ENCODE data around the gene ADGRA3. TPM values are rescaled to one million over a fixed set of nuclear protein-coding genes. Genes with fewer than 3 reads are reported as not detected.
A peak's percentile ranks its signal among the peaks of the same experiment; 100 is the strongest.
"Not testable (repeated sequence)": the region's sequence is repeated elsewhere in the genome, so short reads cannot be mapped to it uniquely, and the experiment has no call there.

Gene ADGRA3
- total and polyA plus RNA-seq, 7 donors: 7.4 to 32.1 (median 19.0) TPM

DNA sequence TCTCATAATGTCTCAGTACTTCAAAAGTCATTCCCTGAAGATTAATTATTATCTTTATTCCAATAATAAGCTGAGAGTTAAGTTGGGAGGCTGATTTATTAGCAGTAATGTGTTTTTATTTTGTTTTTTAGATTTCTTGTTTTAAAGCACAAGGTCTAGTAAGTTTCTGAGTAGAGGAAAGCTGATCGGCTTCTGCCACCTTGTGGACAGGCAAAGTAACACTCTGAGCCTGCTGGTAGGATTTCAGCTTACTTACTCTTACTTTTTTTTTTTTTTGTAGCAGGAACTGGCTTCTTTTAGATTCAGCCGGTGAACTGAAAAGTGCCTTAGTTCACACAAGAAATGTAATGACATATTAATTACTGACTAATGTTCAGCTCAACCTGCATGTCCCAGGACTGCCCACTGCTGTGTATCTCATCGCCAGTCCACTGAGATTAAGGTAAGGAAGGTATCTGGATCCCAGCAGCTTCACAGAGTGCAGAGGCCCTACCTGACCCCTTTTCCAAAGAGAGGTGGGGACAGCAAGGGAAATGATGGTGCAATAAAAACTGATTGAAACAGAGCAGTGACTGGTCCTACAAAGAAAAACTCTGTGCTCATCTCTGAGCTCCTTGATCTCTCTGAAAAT, 126.5 kb downstream of the ADGRA3 start:
- TF ChIP-seq, protein P1, sequence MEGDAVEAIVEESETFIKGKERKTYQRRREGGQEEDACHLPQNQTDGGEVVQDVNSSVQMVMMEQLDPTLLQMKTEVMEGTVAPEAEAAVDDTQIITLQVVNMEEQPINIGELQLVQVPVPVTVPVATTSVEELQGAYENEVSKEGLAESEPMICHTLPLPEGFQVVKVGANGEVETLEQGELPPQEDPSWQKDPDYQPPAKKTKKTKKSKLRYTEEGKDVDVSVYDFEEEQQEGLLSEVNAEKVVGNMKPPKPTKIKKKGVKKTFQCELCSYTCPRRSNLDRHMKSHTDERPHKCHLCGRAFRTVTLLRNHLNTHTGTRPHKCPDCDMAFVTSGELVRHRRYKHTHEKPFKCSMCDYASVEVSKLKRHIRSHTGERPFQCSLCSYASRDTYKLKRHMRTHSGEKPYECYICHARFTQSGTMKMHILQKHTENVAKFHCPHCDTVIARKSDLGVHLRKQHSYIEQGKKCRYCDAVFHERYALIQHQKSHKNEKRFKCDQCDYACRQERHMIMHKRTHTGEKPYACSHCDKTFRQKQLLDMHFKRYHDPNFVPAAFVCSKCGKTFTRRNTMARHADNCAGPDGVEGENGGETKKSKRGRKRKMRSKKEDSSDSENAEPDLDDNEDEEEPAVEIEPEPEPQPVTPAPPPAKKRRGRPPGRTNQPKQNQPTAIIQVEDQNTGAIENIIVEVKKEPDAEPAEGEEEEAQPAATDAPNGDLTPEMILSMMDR (IDR thresholded peaks at IDR 0.05): peak; percentile 69
- 37 to 47% (median 39%) methylated on average over 3 of the region's 3 CpGs for WGBS, 3 donors
- intact Hi-C loops (cut with DNase I): loop anchor here in 1 of 2 donors (5.0 kb wide), 1 partner anchor 602 kb away; no protein-coding TSS in a partner anchor
- Histone ChIP-seq H3K36me3 (ENCODE audit: insufficient read depth in 1 of 2, low read depth in 1 of 2) (peaks cover 0 to 20% of the 10 kb centered on the region in 2 donors), H3K4me1 (peaks cover 14% of the 10 kb centered on the region), H3K27ac (no peak overlapping the region), H3K4me3 (no peak overlapping the region), H3K27me3 (ENCODE audit: insufficient read depth in 3 of 3, low read length in 2 of 3) (no peaks in the 10 kb centered on the region), H3K9me3 (no peaks in the 10 kb centered on the region)
- ATAC-seq (peak in 3 of 4 donors; percentile 58 to 64 (median 63)), DNase-seq (peak in 1 of 2 donors; percentile 50)

- no peaks in the 10 kb centered on the region for H3K9me3 ChIP-seq
- H3K36me3 ChIP-seq (ENCODE audit: insufficient read depth in 1 of 2, low read depth in 1 of 2): peaks cover 0 to 20% of the 10 kb centered on the region in 2 donors
- peaks cover 7% of the 10 kb centered on the region for H3K4me1 ChIP-seq
- H3K4me3 ChIP-seq: no peak overlapping the region
- no peak overlapping the region for H3K27ac ChIP-seq
- TF ChIP-seq, protein P1 (IDR thresholded peaks at IDR 0.05): no peak
- DNase-seq (no peak), ATAC-seq (no peak)
- no peaks in the 10 kb centered on the region for H3K27me3 ChIP-seq (ENCODE audit: insufficient read depth in 3 of 3, low read length in 2 of 3)
- 28 to 41% (median 35%) methylated on average over 7 of the region's 7 CpGs for WGBS, 3 donors
- intact Hi-C loops (cut with DNase I): loop anchor here in 1 of 2 donors (5.0 kb wide), 1 partner anchor 598 kb away; no protein-coding TSS in a partner anchor
These were observed 130.3 kb downstream of the ADGRA3 start for GRCh38 chr4:22385611-22386011.

DNA sequence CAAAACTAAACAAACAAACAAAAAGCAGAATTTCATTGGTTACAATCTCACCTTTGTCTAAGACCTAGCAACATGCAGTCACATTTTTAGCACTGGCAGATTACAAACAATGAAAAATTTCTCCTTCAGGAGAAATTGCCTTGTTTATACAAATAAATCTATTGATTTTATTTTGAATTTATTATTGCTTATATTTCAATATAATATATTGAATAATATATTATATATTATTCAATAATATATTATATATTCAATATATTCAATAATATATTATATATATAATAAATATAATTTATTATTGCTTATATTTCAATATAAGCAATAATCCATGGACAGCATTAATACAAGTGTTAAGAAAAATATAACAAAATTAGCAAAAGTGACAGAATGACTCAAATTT, 131.7 kb downstream of the ADGRA3 start:
- intact Hi-C loops (cut with DNase I): no loop called here
- Histone ChIP-seq H3K27ac (no peak overlapping the region), H3K9me3 (no peaks in the 10 kb centered on the region), H3K4me3 (no peak overlapping the region), H3K4me1 (peaks cover 7% of the 10 kb centered on the region), H3K27me3 (ENCODE audit: insufficient read depth in 3 of 3, low read length in 2 of 3) (no peaks in the 10 kb centered on the region), H3K36me3 (ENCODE audit: insufficient read depth in 1 of 2, low read depth in 1 of 2) (peaks cover 0 to 19% of the 10 kb centered on the region in 2 donors)
- TF ChIP-seq, protein P1 (IDR thresholded peaks at IDR 0.05): no peak
- DNase-seq (no peak), ATAC-seq (no peak)

GRCh38 chr4:22382216-22382615, 133.7 kb downstream of the ADGRA3 start:
- WGBS, 3 donors: 41 to 52% (median 47%) methylated on average over 3 of the region's 3 CpGs
- H3K4me1 ChIP-seq; DNase-seq; H3K27me3 ChIP-seq (ENCODE audit: insufficient read depth in 3 of 3, low read length in 2 of 3); H3K4me3 ChIP-seq; intact Hi-C loops (cut with DNase I); ATAC-seq; H3K36me3 ChIP-seq (ENCODE audit: insufficient read depth in 1 of 2, low read depth in 1 of 2); H3K27ac ChIP-seq; H3K9me3 ChIP-seq: not testable (repeated sequence)

DNA sequence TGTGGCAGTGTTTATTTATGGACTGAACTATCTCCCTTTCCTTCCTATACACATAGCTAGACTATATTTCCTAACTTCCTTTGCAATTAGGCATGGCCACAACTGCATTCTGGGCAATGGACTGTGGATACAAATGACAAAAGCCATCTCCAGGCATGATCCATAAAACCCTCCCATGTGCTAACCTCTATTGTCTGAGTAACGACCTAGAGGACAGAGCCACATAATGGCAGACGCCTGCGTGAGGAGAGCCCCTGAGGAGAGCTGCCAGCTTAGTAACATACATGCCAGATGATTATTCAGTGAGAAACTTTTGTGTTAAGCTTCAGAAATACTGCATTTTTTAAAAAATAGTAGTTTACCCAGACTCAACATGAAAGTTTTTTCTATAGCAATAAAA, 142.9 kb downstream of the ADGRA3 start:
- Histone ChIP-seq H3K27me3 (ENCODE audit: insufficient read depth in 3 of 3, low read length in 2 of 3) (no peaks in the 10 kb centered on the region), H3K36me3 (ENCODE audit: insufficient read depth in 1 of 2, low read depth in 1 of 2) (no peaks in the 10 kb centered on the region), H3K4me3 (no peak overlapping the region), H3K4me1 (no peaks in the 10 kb centered on the region), H3K27ac (no peak overlapping the region), H3K9me3 (no peaks in the 10 kb centered on the region)
- intact Hi-C loops (cut with DNase I): no loop called here
- DNase-seq: no peak
- no peak for ATAC-seq
- WGBS, 3 donors: 49 to 72% (median 68%) methylated on average over 3 of the region's 3 CpGs
- TF ChIP-seq, protein P1 (IDR thresholded peaks at IDR 0.05): no peak

Measured in psoas muscle (tissue), 8 donors.